Ramos (cell line): Measurements from ENCODE around the gene VAMP1.
"Not testable (repeated sequence)": the region's sequence is repeated elsewhere in the genome, so short reads cannot be mapped to it uniquely, and the experiment has no call there.

Experiments used
- in situ Hi-C: fragments of 300-500 bp; cut with MboI; formaldehyde crosslinking; loops from one replicate; pipeline ENCODE4 v1.14.3; 2022; ENCODE audit warnings: low sequenced_read_pairs; ENCODE audit not compliant: unreplicated experiment

Gene VAMP1

GRCh38 chr12:6471989-6472360, 1.5 kb upstream of the VAMP1 start:
- in situ Hi-C loops, result no loop called here

- in situ Hi-C loops, result no loop called here
These were observed 685 bp downstream of the VAMP1 start for GRCh38 chr12:6469609-6470374.

GRCh38 chr12:6469092-6469491, 1.4 kb downstream of the VAMP1 start:
- in situ Hi-C loops, result no loop called here

- in situ Hi-C loops, result no loop called here
These were observed 2.2 kb downstream of the VAMP1 start for GRCh38 chr12:6468283-6468575.

- in situ Hi-C loops, result not testable (repeated sequence)
These were observed 2.8 kb downstream of the VAMP1 start for GRCh38 chr12:6467571-6468282.

GRCh38 chr12:6466751-6467150, 3.7 kb downstream of the VAMP1 start:
- in situ Hi-C loops, result not testable (repeated sequence)

GRCh38 chr12:6466184-6466573, 4.3 kb downstream of the VAMP1 start:
- in situ Hi-C loops, result no loop called here

- in situ Hi-C loops, result no loop called here
These were observed 4.9 kb downstream of the VAMP1 start for GRCh38 chr12:6465467-6466183.

GRCh38 chr12:6464531-6464930, 5.9 kb downstream of the VAMP1 start:
- in situ Hi-C loops, result loop anchor here (5.0 kb wide), 1 partner anchor 37 kb away; no protein-coding TSS in a partner anchor

GRCh38 chr12:6463858-6464257, 6.6 kb downstream of the VAMP1 start:
- in situ Hi-C loops, result loop anchor here (5.0 kb wide), 1 partner anchor 37 kb away; no protein-coding TSS in a partner anchor

- in situ Hi-C loops, result loop anchor here (5.0 kb wide), 1 partner anchor 36 kb away; no protein-coding TSS in a partner anchor
These were observed 7.3 kb downstream of the VAMP1 start for GRCh38 chr12:6463216-6463615.

- in situ Hi-C loops, result loop anchor here (5.0 kb wide), 1 partner anchor 35 kb away; no protein-coding TSS in a partner anchor
These were observed 8.1 kb downstream of the VAMP1 start for GRCh38 chr12:6462234-6462995.

- in situ Hi-C loops, result loop anchor here (5.0 kb wide), 1 partner anchor 34 kb away; no protein-coding TSS in a partner anchor
These were observed 8.9 kb downstream of the VAMP1 start for GRCh38 chr12:6461401-6462233.

GRCh38 chr12:6460751-6461371, 9.6 kb downstream of the VAMP1 start:
- in situ Hi-C loops, result loop anchor here (5.0 kb wide), 1 partner anchor 34 kb away; no protein-coding TSS in a partner anchor

GRCh38 chr12:6459004-6459337, 11.5 kb downstream of the VAMP1 start:
- in situ Hi-C loops, result no loop called here

- in situ Hi-C loops, result no loop called here
These were observed 12.0 kb downstream of the VAMP1 start for GRCh38 chr12:6458281-6459003.

GRCh38 chr12:6457220-6457945, 13.1 kb downstream of the VAMP1 start:
- in situ Hi-C loops, result no loop called here
